NCI-H774 (cell line): Measurements from ENCODE around the gene ACER2.
"Not testable (repeated sequence)": the region's sequence is repeated elsewhere in the genome, so short reads cannot be mapped to it uniquely, and the experiment has no call there.

Experiments
- DNase-seq: peaks from one replicate; lab custom pipeline; 2025; lab: John Stamatoyannopoulos, UW

The ACER2 gene

GRCh38 chr9:19409401-19410194, 789 bp downstream of the ACER2 start:
- DNase-seq: peak; percentile 30

GRCh38 chr9:19410195-19410503, 1.3 kb downstream of the ACER2 start:
- no peak for DNase-seq

GRCh38 chr9:19410594-19410993, 1.8 kb downstream of the ACER2 start:
- no peak for DNase-seq

- no peak for DNase-seq
Measured at GRCh38 chr9:19411316-19411715, 2.5 kb downstream of the ACER2 start.

GRCh38 chr9:19413456-19413855, 4.6 kb downstream of the ACER2 start:
- not testable (repeated sequence) for DNase-seq

- no peak for DNase-seq
Measured at GRCh38 chr9:19416143-19416542, 7.3 kb downstream of the ACER2 start.

- no peak for DNase-seq
Measured at GRCh38 chr9:19420877-19421276, 12.1 kb downstream of the ACER2 start.

- DNase-seq: no peak
Measured at GRCh38 chr9:19423163-19423562, 14.4 kb downstream of the ACER2 start.

GRCh38 chr9:19424176-19424779, 15.5 kb downstream of the ACER2 start:
- no peak for DNase-seq

GRCh38 chr9:19429595-19429994, 20.8 kb downstream of the ACER2 start:
- no peak for DNase-seq

GRCh38 chr9:19430201-19430760, 21.5 kb downstream of the ACER2 start:
- DNase-seq: no peak

GRCh38 chr9:19431361-19432171, 22.8 kb downstream of the ACER2 start:
- DNase-seq: no peak

GRCh38 chr9:19432473-19432872, 23.7 kb downstream of the ACER2 start:
- DNase-seq: no peak

GRCh38 chr9:19433729-19434128, 24.9 kb downstream of the ACER2 start:
- not testable (repeated sequence) for DNase-seq

- no peak for DNase-seq
Measured at GRCh38 chr9:19440376-19440775, 31.6 kb downstream of the ACER2 start.

GRCh38 chr9:19440823-19441580, 32.2 kb downstream of the ACER2 start:
- no peak for DNase-seq

GRCh38 chr9:19441730-19442129, 32.9 kb downstream of the ACER2 start:
- no peak for DNase-seq

- DNase-seq: no peak
Measured at GRCh38 chr9:19442240-19442639, 33.4 kb downstream of the ACER2 start.

- no peak for DNase-seq
Measured at GRCh38 chr9:19445452-19445851, 36.6 kb downstream of the ACER2 start.

- DNase-seq: no peak
Measured at GRCh38 chr9:19446361-19446861, 37.6 kb downstream of the ACER2 start.

- no peak for DNase-seq
Measured at GRCh38 chr9:19451240-19452087, 42.7 kb downstream of the ACER2 start.
